ENCODE data around the gene F3. TPM values are rescaled to one million over a fixed set of nuclear protein-coding genes. Genes with fewer than 3 reads are reported as not detected.
A peak's percentile ranks its signal among the peaks of the same experiment; 100 is the strongest.

F3 gene
- total and polyA plus RNA-seq, 2 of the 13 experiments (the other 11 are each of a cell fraction or from before 2014, with no cell fraction given): 5.8 to 9.0 TPM

DNA sequence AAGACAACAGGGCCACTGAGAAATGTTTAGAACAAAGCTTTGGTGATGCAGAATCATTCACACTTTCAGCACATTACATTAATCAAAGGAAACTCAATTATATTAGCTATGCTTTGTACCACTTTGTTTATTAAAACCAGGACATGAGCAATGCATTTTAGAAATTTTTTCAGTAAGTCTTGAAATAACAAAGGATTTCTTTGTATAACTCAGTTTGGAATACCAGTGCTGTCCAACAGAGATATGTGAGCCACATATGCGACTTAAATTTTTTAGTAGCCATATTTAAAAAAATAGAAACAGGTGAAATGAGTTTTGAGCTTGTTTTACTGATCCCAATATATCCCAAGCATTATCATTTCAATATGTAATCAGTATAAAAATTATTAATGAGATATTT, 18.8 kb upstream of the F3 start:
- 2% methylated on average over 1 of the region's 1 CpG for WGBS (ENCODE audit: low lambda C conversion rate)
- intact Hi-C loops (cut with micrococcal nuclease; ENCODE audit: unreplicated experiment): no loop called here
- Histone ChIP-seq H3K27me3 (ENCODE audit: control insufficient read depth in 1 of 2, insufficient read depth in 2 of 2, low read length in 2 of 2) (peaks cover 0 to 4% of the 10 kb centered on the region in 2 experiments; a peak in 1 of 5 replicates), H3K9ac (ENCODE audit: insufficient read depth, low read depth, low read length) (no peak overlapping the region), H3K27ac (ENCODE audit: extremely low read length, insufficient read depth, low read length) (no peak overlapping the region), H3K79me2 (ENCODE audit: insufficient read depth, low read length) (no peaks in the 10 kb centered on the region), H3K4me2 (ENCODE audit: low read depth, low read length) (no peak overlapping the region), H2AFZ (ENCODE audit: low read length) (no peak overlapping the region), H3K4me1 (ENCODE audit: insufficient read depth, low read length) (peaks cover 22% of the 10 kb centered on the region), H3K36me3 (replicated peaks in 1 of 2; ENCODE audit: control insufficient read depth in 1 of 2, insufficient read depth in 2 of 2, low read length in 2 of 2) (no peaks in the 10 kb centered on the region), H4K20me1 (ENCODE audit: insufficient read depth, low read length) (no peaks in the 10 kb centered on the region), H3K9me3 (ENCODE audit: low read length) (no peaks in the 10 kb centered on the region), H3K4me3 (replicated peaks in 1 of 3; ENCODE audit: insufficient read depth in 1 of 3, low read depth in 2 of 3, low read length in 3 of 3) (no peak overlapping the region)
- DNase-seq (ENCODE audit: low spot score): no peak
- CTCF ChIA-PET (ENCODE audit: low intra/inter-chr PET ratio, low total read pairs): no interaction called here
- in situ Hi-C loops (cut with HindIII; ENCODE audit: extremely low pct_ligation_motif_present, low pct_unique_long_range_greater_than_20kb): no loop called here
- TF ChIP-seq ZNF761 (CRISPR knock-in tag; conservative IDR thresholded peaks at IDR 0.05) (no peak), KDM3A (CRISPR knock-in tag; IDR thresholded peaks at IDR 0.05; ENCODE audit: low read depth) (no peak), AHR (CRISPR knock-in tag; IDR thresholded peaks at IDR 0.05) (no peak), ZFP36L1 (CRISPR knock-in tag; IDR thresholded peaks at IDR 0.05) (no peak), PCBP1 (IDR thresholded peaks at IDR 0.05; ENCODE audit: borderline replicate concordance, low read depth, low read length) (no peak)
- no TSS peak for BruUV-seq (replicated peaks)
- POLR2A ChIA-PET: no interaction called here
- no peak for FAIRE-seq
- peak; percentile 34; the same call in 2 of the 3 replicates for ATAC-seq

DNA sequence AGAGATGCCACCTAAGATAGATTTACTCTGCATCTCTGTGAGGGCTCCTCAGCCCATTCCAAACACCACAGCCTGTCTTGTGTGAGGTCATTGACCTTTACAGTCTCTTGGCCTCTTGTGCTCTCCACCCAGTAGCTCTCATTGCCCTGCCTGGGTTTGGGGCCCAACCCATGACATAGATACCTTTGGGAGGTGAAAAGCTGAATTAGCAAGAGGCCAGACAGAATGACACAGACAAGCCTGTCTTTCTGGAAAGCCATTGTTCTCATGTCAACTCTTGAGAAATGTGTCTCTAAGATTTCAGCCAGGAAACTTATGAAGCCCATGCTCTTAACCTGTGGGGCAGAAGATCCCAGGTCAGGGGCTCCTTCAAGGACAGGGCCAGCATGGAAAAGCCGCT, 18.4 kb upstream of the F3 start:
- H2AFZ ChIP-seq (ENCODE audit: low read length): no peak overlapping the region
- H3K4me2 ChIP-seq (ENCODE audit: low read depth, low read length): no peak overlapping the region
- POLR2A ChIA-PET: no interaction called here
- ATAC-seq (no peak), DNase-seq (ENCODE audit: low spot score) (no peak), FAIRE-seq (no peak)
- 33% methylated on average over 1 of the region's 1 CpG for WGBS (ENCODE audit: low lambda C conversion rate)
- H3K9ac ChIP-seq (ENCODE audit: insufficient read depth, low read depth, low read length): no peak overlapping the region
- no TSS peak for BruUV-seq (replicated peaks)
- intact Hi-C loops (cut with micrococcal nuclease; ENCODE audit: unreplicated experiment): loop anchor here (10.0 kb wide), 1 partner anchor 135 kb away; no protein-coding TSS in a partner anchor
- CTCF ChIA-PET (ENCODE audit: low intra/inter-chr PET ratio, low total read pairs): no interaction called here
- in situ Hi-C loops (cut with HindIII; ENCODE audit: extremely low pct_ligation_motif_present, low pct_unique_long_range_greater_than_20kb): no loop called here
- H3K9me3 ChIP-seq (ENCODE audit: low read length): no peaks in the 10 kb centered on the region
- peaks cover 0 to 6% of the 10 kb centered on the region in 2 experiments; a peak in 1 of 5 replicates for H3K27me3 ChIP-seq (ENCODE audit: control insufficient read depth in 1 of 2, insufficient read depth in 2 of 2, low read length in 2 of 2)
- H3K79me2 ChIP-seq (ENCODE audit: insufficient read depth, low read length): no peaks in the 10 kb centered on the region
- H3K4me1 ChIP-seq (ENCODE audit: insufficient read depth, low read length): peaks cover 26% of the 10 kb centered on the region
- no peaks in the 10 kb centered on the region for H3K36me3 ChIP-seq (replicated peaks in 1 of 2; ENCODE audit: control insufficient read depth in 1 of 2, insufficient read depth in 2 of 2, low read length in 2 of 2)
- no peaks in the 10 kb centered on the region for H4K20me1 ChIP-seq (ENCODE audit: insufficient read depth, low read length)
- H3K27ac ChIP-seq (ENCODE audit: extremely low read length, insufficient read depth, low read length): no peak overlapping the region
- no peak overlapping the region for H3K4me3 ChIP-seq (replicated peaks in 1 of 3; ENCODE audit: insufficient read depth in 1 of 3, low read depth in 2 of 3, low read length in 3 of 3)
- TF ChIP-seq, protein P1, sequence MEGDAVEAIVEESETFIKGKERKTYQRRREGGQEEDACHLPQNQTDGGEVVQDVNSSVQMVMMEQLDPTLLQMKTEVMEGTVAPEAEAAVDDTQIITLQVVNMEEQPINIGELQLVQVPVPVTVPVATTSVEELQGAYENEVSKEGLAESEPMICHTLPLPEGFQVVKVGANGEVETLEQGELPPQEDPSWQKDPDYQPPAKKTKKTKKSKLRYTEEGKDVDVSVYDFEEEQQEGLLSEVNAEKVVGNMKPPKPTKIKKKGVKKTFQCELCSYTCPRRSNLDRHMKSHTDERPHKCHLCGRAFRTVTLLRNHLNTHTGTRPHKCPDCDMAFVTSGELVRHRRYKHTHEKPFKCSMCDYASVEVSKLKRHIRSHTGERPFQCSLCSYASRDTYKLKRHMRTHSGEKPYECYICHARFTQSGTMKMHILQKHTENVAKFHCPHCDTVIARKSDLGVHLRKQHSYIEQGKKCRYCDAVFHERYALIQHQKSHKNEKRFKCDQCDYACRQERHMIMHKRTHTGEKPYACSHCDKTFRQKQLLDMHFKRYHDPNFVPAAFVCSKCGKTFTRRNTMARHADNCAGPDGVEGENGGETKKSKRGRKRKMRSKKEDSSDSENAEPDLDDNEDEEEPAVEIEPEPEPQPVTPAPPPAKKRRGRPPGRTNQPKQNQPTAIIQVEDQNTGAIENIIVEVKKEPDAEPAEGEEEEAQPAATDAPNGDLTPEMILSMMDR (CRISPR knock-in tag; IDR thresholded peaks at IDR 0.05): no peak
- no peak for TF ChIP-seq SETDB1 (CRISPR knock-in tag; IDR thresholded peaks at IDR 0.05; ENCODE audit: borderline replicate concordance)
- TF ChIP-seq, protein P2, sequence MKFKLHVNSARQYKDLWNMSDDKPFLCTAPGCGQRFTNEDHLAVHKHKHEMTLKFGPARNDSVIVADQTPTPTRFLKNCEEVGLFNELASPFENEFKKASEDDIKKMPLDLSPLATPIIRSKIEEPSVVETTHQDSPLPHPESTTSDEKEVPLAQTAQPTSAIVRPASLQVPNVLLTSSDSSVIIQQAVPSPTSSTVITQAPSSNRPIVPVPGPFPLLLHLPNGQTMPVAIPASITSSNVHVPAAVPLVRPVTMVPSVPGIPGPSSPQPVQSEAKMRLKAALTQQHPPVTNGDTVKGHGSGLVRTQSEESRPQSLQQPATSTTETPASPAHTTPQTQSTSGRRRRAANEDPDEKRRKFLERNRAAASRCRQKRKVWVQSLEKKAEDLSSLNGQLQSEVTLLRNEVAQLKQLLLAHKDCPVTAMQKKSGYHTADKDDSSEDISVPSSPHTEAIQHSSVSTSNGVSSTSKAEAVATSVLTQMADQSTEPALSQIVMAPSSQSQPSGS (CRISPR knock-in tag; IDR thresholded peaks at IDR 0.05): no peak
- no peak for TF ChIP-seq TGIF2 (CRISPR knock-in tag; IDR thresholded peaks at IDR 0.05)
- no peak for TF ChIP-seq ZFP36L1 (CRISPR knock-in tag; IDR thresholded peaks at IDR 0.05)
- TF ChIP-seq ZNF589 (CRISPR knock-in tag; conservative IDR thresholded peaks at IDR 0.05): no peak
- no peak for TF ChIP-seq NFATC3 (CRISPR knock-in tag; IDR thresholded peaks at IDR 0.05)
- TF ChIP-seq MED13 (CRISPR knock-in tag; IDR thresholded peaks at IDR 0.05): no peak
- TF ChIP-seq ZNF430 (CRISPR knock-in tag; IDR thresholded peaks at IDR 0.05): no peak
- no peak for TF ChIP-seq U2AF1 (optimal IDR thresholded peaks at IDR 0.05; ENCODE audit: low read depth, low read length)
- no peak for TF ChIP-seq ZNF891 (CRISPR knock-in tag; IDR thresholded peaks at IDR 0.05)
- TF ChIP-seq SP140L (CRISPR knock-in tag; IDR thresholded peaks at IDR 0.05; ENCODE audit: borderline replicate concordance): no peak
- no peak for TF ChIP-seq ZNF672 (CRISPR knock-in tag; IDR thresholded peaks at IDR 0.05)
- no peak for TF ChIP-seq ERF (CRISPR knock-in tag; IDR thresholded peaks at IDR 0.05)
